ENCODE results near the gene LAX1. TPM values are rescaled to one million over a fixed set of nuclear protein-coding genes. Genes with fewer than 3 reads are reported as not detected.

Gene LAX1
- polyA plus RNA-seq, 6 donors from 2014 or later = 3.8 to 9.3 (median 6.3) TPM; not detected in 1

DNA sequence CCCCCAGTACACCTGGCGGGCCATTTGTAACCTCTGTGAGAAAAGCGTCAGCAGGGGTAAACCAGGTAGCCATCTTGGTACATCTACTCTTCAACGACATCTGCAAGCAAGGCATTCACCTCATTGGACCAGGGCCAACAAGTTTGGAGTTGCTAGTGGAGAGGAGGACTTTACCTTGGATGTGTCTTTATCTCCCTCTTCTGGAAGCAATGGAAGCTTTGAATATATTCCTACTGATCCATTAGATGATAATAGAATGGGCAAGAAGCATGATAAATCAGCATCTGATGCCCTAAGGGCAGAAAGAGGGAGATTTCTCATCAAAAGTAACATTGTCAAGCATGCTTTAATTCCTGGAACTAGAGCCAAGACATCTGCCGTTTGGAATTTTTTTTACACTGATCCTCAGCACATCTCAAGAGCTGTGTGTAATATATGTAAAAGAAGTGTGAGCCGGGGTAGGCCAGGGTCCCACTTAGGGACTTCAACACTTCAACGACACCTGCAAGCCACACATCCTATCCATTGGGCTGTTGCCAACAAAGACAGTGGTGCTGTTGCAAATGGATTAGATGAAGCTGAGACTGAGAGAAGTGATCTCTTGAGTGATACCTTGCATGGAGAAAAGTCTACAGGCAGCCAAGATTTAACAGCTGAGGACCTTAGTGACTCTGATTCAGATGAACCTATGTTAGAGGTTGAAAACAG, 33.1 kb downstream of the LAX1 start:
- H3K4me1 Mint-ChIP-seq = peaks cover 30 to 61% (median 34%) of the 10 kb centered on the region in 3 donors
- no peak for ATAC-seq (ENCODE audit: low read depth in 2 of 2)

DNA sequence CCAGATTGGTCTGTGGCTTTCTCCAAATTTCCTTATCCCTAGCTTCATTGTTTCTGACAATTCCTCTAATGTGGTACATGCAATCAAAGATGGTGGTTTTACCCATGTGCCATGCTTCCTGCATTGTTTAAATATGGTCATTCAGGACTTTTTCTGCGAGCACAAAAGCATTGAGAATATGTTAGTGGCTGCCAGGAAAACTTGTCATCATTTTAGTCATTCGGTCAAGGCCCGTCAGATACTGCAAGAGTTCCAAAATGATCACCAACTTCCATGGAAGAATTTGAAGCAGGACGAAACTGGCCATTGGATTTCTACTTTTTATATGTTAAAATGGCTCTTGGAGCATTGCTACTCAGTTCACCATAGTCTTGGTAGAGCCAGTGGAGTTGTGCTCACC, 34.2 kb downstream of the LAX1 start:
- Mint-ChIP-seq H3K9me3 (no peaks in the 10 kb centered on the region), H3K27me3 (no peaks in the 10 kb centered on the region), H3K4me1 (peaks cover 38 to 72% (median 42%) of the 10 kb centered on the region in 3 donors), H3K36me3 (peaks cover 0 to 21% of the 10 kb centered on the region in 2 donors), H3K27ac (no peak overlapping the region), H3K4me3 (peak overlapping the region in 1 of 8 donors; percentile 37)
- ATAC-seq (ENCODE audit: low read depth in 2 of 2) (no peak), DNase-seq (no peak)

More for the DNA sequence above, 33.1 kb downstream of the LAX1 start:
- Mint-ChIP-seq H3K9me3 (no peaks in the 10 kb centered on the region), H3K4me3 (peak overlapping the region in 4 of 8 donors; percentile 91 to 98 (median 95)), H3K27me3 (no peaks in the 10 kb centered on the region), H3K27ac (peak overlapping the region in 4 of 6 donors; percentile 22 to 83 (median 50)), H3K36me3 (peaks cover 0 to 18% of the 10 kb centered on the region in 2 donors)
- DNase-seq = no peak

DNA sequence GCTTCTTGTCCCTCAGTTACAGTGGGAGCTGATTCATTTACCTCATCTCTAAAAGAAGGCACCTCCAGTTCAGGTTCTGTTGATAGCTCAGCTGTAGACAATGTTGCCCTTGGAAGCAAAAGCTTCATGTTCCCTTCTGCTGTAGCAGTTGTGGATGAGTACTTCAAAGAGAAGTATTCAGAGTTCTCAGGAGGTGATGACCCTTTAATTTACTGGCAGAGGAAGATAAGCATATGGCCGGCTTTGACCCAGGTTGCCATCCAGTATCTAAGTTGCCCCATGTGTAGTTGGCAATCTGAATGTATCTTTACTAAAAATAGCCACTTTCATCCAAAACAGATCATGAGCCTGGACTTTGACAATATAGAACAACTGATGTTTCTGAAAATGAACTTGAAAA, 35.0 kb downstream of the LAX1 start:
- peaks cover 0 to 2% (median 0%) of the 10 kb centered on the region in 7 donors for H3K9me3 Mint-ChIP-seq
- no peaks in the 10 kb centered on the region for H3K27me3 Mint-ChIP-seq
- peak overlapping the region in 1 of 8 donors; percentile 1 for H3K4me3 Mint-ChIP-seq
- no peak for DNase-seq
- peaks cover 43 to 72% (median 43%) of the 10 kb centered on the region in 3 donors for H3K4me1 Mint-ChIP-seq
- peaks cover 0 to 26% of the 10 kb centered on the region in 2 donors for H3K36me3 Mint-ChIP-seq
- H3K27ac Mint-ChIP-seq = peak overlapping the region in 1 of 6 donors; percentile 33
- no peak for ATAC-seq (ENCODE audit: low read depth in 2 of 2)

DNA sequence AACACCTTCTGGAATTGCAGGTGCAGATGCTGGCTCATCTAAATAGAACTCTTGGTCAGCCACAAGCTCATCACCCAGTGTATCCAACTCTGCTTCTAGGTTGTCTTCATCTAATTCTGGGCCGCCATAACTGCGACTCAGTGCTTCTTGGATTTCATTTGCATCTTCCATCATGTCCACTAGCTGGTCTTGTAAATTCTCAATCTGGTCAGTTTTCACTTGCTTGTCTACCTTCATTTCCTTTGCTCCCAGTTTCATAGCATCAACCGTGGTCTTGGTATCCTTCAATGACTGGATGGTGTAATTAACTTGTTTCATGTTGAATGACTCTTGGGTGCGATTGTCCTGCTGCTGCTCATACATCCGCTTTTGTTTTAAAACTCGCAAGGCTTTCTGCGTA, 40.7 kb downstream of the LAX1 start:
- ATAC-seq (ENCODE audit: low read depth in 2 of 2) (no peak), DNase-seq (no peak)
- peaks cover 26 to 40% (median 35%) of the 10 kb centered on the region in 3 donors for H3K4me1 Mint-ChIP-seq
- H3K36me3 Mint-ChIP-seq = peaks cover 10 to 16% of the 10 kb centered on the region in 2 donors
- peak overlapping the region in 3 of 6 donors; percentile 3 to 86 (median 32) for H3K27ac Mint-ChIP-seq
- H3K4me3 Mint-ChIP-seq = no peak overlapping the region
- peaks cover 0 to 2% (median 0%) of the 10 kb centered on the region in 7 donors for H3K9me3 Mint-ChIP-seq
- H3K27me3 Mint-ChIP-seq = no peaks in the 10 kb centered on the region

DNA sequence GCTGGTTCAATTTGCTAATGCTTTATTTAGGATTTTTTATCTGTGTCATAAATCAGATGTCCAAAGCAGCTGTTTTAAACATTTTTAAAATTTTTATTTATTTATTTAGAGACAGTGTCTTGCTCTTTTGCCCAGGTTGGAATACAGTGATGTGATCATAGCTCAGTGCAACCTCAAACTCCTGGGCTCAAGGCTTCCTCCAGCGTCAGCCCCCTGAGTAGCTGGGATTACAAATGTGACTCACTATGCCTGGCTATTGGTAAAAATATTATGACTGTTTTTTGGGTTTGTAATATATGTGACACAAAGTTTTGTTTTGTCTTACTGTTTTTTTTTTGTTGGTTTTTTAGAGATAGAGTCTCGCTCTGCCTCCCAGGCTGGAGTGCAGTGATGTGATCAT, 42.2 kb downstream of the LAX1 start:
- Mint-ChIP-seq H3K36me3 (peaks cover 12 to 16% of the 10 kb centered on the region in 2 donors), H3K27ac (peak overlapping the region in 2 of 6 donors; percentile 33 to 79), H3K27me3 (no peaks in the 10 kb centered on the region), H3K4me3 (no peak overlapping the region), H3K4me1 (peaks cover 28 to 44% (median 43%) of the 10 kb centered on the region in 3 donors), H3K9me3 (peaks cover 0 to 2% (median 0%) of the 10 kb centered on the region in 7 donors)
- no peak for DNase-seq
- ATAC-seq (ENCODE audit: low read depth in 2 of 2) = no peak

DNA sequence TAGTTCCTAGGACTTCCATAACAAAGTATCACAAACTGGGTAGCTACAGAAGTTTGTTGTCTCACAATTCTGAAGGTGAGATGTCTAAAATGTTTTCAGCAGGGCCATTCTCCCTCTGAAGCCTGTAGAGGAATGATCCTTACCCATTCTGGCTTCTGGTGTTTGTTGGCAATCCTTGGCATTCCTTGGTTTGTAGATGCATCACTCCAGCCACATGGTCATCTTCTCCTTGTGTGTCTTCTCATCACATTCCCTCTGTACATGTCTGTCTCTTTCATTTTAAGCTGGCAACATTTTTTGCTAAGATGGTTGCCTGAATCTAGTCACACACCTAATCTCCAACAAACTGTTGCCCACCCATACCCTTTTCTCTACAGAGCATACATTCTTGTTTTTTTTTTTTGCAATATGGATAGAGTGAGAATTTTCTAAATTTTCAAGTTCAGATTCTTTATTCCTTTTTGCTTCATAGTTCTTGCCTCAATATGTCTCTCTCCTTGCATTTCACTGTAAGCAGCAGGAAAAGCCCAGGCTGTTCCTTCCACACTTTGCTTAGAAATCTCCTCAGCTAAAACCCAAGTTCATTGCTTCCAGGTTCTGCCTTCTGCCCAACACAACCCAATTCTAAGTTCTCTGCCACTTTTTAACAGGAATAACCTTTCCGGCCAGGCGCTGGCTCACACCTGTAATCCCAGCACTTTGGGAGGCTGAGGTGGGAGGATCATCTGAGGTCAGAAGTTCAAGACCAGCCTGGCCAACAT, 48.8 kb downstream of the LAX1 start:
- ATAC-seq (ENCODE audit: low read depth in 2 of 2) (no peak), DNase-seq (no peak)
- H3K36me3 Mint-ChIP-seq = peaks cover 20 to 25% of the 10 kb centered on the region in 2 donors
- peak overlapping the region in 2 of 6 donors; percentile 36 to 75 for H3K27ac Mint-ChIP-seq
- H3K4me1 Mint-ChIP-seq = peaks cover 12 to 33% (median 29%) of the 10 kb centered on the region in 3 donors
- no peaks in the 10 kb centered on the region for H3K27me3 Mint-ChIP-seq
- H3K9me3 Mint-ChIP-seq = peaks cover 0 to 4% (median 0%) of the 10 kb centered on the region in 7 donors
- H3K4me3 Mint-ChIP-seq = no peak overlapping the region

DNA sequence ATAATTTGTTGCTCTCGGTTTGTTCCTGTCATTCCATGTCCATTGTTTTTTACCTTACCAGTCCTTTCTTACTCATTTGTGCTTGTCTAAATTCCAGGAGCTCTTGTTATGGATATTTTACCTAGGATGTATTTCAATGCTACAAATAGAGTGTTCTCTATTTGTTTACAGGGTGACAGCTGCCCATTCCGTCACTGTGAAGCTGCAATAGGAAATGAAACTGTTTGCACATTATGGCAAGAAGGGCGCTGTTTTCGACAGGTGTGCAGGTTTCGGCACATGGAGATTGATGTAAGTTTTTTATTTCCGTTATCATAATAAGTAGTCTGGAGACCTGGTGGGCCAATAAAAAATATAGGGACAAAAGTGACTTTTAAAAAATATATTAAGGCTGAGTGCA, 53.4 kb downstream of the LAX1 start:
- Mint-ChIP-seq H3K27me3 (no peaks in the 10 kb centered on the region), H3K9me3 (peaks cover 0 to 4% (median 0%) of the 10 kb centered on the region in 7 donors), H3K27ac (peak overlapping the region in 3 of 6 donors; percentile 67 to 91 (median 68)), H3K36me3 (peaks cover 29 to 47% of the 10 kb centered on the region in 2 donors), H3K4me1 (peaks cover 22 to 28% (median 25%) of the 10 kb centered on the region in 3 donors), H3K4me3 (no peak overlapping the region)
- ATAC-seq (ENCODE audit: low read depth in 2 of 2) = peak; percentile 49 to 66
- DNase-seq = no peak

DNA sequence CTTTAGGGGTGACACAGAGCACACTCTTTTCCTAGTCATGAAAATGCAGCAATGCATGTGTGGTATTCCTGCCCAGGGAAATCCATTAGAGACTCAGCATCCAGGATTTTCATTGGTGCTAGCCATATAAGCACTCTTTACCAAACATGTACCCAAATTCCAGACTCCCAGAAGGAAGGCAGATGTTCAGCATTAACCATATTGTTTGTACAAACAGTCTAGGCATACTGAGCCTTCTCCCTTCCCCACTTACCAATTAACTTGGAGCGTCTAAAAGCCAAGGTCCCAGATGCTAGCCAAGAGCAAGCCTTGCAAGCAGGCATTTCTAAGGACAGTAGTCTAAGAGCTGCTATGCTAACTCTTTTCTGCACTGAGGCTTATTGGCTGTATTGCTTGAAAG, 58.3 kb downstream of the LAX1 start:
- no peak for ATAC-seq (ENCODE audit: low read depth in 2 of 2)
- H3K36me3 Mint-ChIP-seq = peaks cover 20 to 37% of the 10 kb centered on the region in 2 donors
- H3K4me1 Mint-ChIP-seq = peaks cover 15 to 28% (median 18%) of the 10 kb centered on the region in 3 donors
- no peaks in the 10 kb centered on the region for H3K9me3 Mint-ChIP-seq
- H3K27me3 Mint-ChIP-seq = no peaks in the 10 kb centered on the region
- H3K27ac Mint-ChIP-seq = peak overlapping the region in 1 of 6 donors; percentile 40
- no peak overlapping the region for H3K4me3 Mint-ChIP-seq
- DNase-seq = no peak

Other genes with a start within 250 kb of the LAX1 start
- 1 to 10 TPM in 3 of 6 donors, under 1 TPM in 3; 0.52 to 1.9 (median 0.98) TPM for gene ATP2B4, start 138.4 kb upstream of the LAX1 start, polyA plus RNA-seq (ENCODE audit: low read depth in 6 of 6)
- 1 to 10 TPM in 2 of 6 donors, under 1 TPM in 3, not detected in 1; 0.54 to 1.4 (median 0.70) TPM for gene ZBED6, start 30.4 kb downstream of the LAX1 start, polyA plus RNA-seq (ENCODE audit: low read depth in 6 of 6)
- 10 to 100 TPM; 39.1 to 61.9 (median 47.4) TPM for gene ZC3H11A, start 30.4 kb downstream of the LAX1 start, polyA plus RNA-seq (ENCODE audit: low read depth in 6 of 6)
- 100 to 1,000 TPM; 222 to 296 (median 250) TPM for gene SNRPE, start 96.4 kb downstream of the LAX1 start, polyA plus RNA-seq (ENCODE audit: low read depth in 6 of 6)

Data from naive B cell (primary cell).